ENCODE data around the gene ZFYVE27.

Gene ZFYVE27

DNA sequence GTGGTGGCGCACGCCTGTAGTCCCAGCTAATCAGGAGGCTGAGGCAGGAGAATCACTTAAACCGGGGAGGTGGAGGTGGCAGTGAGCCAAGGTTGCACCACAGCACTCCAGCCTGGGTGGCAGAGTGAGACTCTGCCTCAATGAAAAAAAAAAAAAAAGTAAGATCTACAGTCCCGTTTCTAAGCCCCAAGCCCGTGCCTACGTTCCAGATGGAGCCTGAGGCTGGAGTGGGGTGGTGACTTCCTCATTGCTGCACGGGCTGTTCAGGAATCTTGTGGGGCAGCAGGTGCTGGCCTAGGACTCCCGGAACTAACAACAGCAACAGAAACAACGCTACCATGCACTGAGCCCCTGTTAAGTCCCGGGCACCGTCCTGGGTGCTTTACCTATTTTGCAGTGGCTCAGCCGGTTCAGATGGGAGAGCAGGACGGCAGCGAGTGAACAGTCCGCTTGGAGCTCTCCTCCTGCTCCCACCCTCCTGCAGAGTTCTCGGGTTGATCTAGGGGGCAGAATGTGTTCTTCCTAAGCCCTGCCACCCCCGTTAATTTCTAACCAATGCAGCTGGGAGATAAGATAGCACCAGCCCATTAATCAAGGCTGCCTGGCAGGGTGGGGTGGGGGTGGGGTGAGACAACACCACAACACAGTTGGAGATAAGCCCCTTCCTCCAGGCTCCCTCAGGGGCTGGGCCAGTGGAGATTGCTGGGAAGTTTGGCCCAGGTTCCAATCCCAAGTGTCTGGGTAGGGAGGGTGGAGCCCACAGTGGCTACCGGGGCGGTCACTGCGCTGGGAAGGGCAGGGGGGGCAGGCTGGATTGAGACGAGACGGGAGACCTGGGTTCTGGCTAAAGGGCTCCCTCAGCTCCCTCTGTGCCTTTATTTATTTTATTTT is 51.9 kb downstream of the ZFYVE27 start:
- no peak overlapping the region for H2AFZ ChIP-seq (ENCODE audit: low read length)
- peaks cover 23% of the 10 kb centered on the region for H3K27me3 ChIP-seq (replicated peaks; ENCODE audit: insufficient read depth, low read length)
- H3K4me3 ChIP-seq (ENCODE audit: low read length), result no peak overlapping the region
- H3K9ac ChIP-seq (ENCODE audit: low read length), result no peak overlapping the region
- H3K9me2 ChIP-seq (replicated peaks; ENCODE audit: insufficient read depth, low read length), result no peaks in the 10 kb centered on the region
- H3K36me3 ChIP-seq (replicated peaks; ENCODE audit: insufficient read depth, low read length), result no peaks in the 10 kb centered on the region
- no peaks in the 10 kb centered on the region for H3K4me1 ChIP-seq (ENCODE audit: low read length)
- no peaks in the 10 kb centered on the region for H3K79me2 ChIP-seq (ENCODE audit: low read length)
- no peaks in the 10 kb centered on the region for H3K9me3 ChIP-seq (replicated peaks; ENCODE audit: insufficient read depth, low read length)
- H4K20me1 ChIP-seq (ENCODE audit: insufficient read depth, low read length), result no peaks in the 10 kb centered on the region
- H3K27ac ChIP-seq (ENCODE audit: low read length), result no peak overlapping the region
- no peaks in the 10 kb centered on the region for H3F3A ChIP-seq (ENCODE audit: insufficient read depth, low read length)
- TF ChIP-seq EZH2phosphoT487 (IDR thresholded peaks at IDR 0.05; ENCODE audit: low read length) (no peak), EZH2 (optimal IDR thresholded peaks at IDR 0.05; ENCODE audit: low read depth, low read length) (no peak)
- TF ChIP-seq, protein P1, sequence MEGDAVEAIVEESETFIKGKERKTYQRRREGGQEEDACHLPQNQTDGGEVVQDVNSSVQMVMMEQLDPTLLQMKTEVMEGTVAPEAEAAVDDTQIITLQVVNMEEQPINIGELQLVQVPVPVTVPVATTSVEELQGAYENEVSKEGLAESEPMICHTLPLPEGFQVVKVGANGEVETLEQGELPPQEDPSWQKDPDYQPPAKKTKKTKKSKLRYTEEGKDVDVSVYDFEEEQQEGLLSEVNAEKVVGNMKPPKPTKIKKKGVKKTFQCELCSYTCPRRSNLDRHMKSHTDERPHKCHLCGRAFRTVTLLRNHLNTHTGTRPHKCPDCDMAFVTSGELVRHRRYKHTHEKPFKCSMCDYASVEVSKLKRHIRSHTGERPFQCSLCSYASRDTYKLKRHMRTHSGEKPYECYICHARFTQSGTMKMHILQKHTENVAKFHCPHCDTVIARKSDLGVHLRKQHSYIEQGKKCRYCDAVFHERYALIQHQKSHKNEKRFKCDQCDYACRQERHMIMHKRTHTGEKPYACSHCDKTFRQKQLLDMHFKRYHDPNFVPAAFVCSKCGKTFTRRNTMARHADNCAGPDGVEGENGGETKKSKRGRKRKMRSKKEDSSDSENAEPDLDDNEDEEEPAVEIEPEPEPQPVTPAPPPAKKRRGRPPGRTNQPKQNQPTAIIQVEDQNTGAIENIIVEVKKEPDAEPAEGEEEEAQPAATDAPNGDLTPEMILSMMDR (IDR thresholded peaks at IDR 0.05; ENCODE audit: low read length), result no peak
- DNase-seq, result no peak
- H3K4me2 ChIP-seq (ENCODE audit: low read depth, low read length), result no peak overlapping the region

DNA sequence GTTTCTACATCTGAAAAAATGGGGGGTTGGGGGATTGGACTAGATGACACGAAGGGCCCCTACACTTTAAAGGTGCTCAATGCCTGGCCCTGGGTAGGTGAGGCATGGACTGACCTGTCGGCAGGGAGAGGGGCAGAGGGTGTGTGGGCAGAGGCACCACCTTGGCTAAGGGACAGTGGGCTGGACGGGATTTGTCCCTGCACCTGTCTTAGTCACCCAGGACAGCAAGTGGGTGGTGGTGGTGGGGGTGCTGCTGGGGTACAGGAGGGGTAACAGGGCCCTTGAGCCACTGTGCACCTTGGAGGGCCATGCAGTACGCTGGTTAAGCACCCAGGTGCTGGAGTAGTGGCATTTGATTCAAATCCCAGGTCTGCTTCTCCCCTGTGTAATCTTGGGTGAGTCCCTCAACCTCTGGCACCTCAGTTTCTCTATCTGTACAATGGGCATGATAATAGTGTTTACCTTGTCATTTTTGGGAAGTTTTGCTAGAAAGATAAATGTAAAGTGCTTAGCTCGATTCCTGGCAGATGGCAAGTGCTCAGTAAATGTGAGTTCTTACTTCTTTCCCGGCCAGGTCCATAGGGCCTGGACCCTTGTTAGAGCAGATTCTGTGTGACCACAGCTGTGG is 53.0 kb downstream of the ZFYVE27 start:
- Histone ChIP-seq H3K4me1 (ENCODE audit: low read length) (no peaks in the 10 kb centered on the region), H3K27me3 (replicated peaks; ENCODE audit: insufficient read depth, low read length) (peaks cover 23% of the 10 kb centered on the region), H3K9ac (ENCODE audit: low read length) (no peak overlapping the region), H2AFZ (ENCODE audit: low read length) (no peak overlapping the region), H3F3A (ENCODE audit: insufficient read depth, low read length) (no peaks in the 10 kb centered on the region), H3K36me3 (replicated peaks; ENCODE audit: insufficient read depth, low read length) (no peaks in the 10 kb centered on the region), H3K4me2 (ENCODE audit: low read depth, low read length) (no peak overlapping the region), H3K9me2 (replicated peaks; ENCODE audit: insufficient read depth, low read length) (no peaks in the 10 kb centered on the region), H3K79me2 (ENCODE audit: low read length) (no peaks in the 10 kb centered on the region), H3K9me3 (replicated peaks; ENCODE audit: insufficient read depth, low read length) (no peaks in the 10 kb centered on the region), H4K20me1 (ENCODE audit: insufficient read depth, low read length) (no peaks in the 10 kb centered on the region), H3K4me3 (ENCODE audit: low read length) (no peak overlapping the region), H3K27ac (ENCODE audit: low read length) (no peak overlapping the region)
- no peak for DNase-seq
- no peak for TF ChIP-seq EZH2 (optimal IDR thresholded peaks at IDR 0.05; ENCODE audit: low read depth, low read length)
- TF ChIP-seq EZH2phosphoT487 (IDR thresholded peaks at IDR 0.05; ENCODE audit: low read length), result no peak
- TF ChIP-seq, protein P1 (IDR thresholded peaks at IDR 0.05; ENCODE audit: low read length), result no peak

DNA sequence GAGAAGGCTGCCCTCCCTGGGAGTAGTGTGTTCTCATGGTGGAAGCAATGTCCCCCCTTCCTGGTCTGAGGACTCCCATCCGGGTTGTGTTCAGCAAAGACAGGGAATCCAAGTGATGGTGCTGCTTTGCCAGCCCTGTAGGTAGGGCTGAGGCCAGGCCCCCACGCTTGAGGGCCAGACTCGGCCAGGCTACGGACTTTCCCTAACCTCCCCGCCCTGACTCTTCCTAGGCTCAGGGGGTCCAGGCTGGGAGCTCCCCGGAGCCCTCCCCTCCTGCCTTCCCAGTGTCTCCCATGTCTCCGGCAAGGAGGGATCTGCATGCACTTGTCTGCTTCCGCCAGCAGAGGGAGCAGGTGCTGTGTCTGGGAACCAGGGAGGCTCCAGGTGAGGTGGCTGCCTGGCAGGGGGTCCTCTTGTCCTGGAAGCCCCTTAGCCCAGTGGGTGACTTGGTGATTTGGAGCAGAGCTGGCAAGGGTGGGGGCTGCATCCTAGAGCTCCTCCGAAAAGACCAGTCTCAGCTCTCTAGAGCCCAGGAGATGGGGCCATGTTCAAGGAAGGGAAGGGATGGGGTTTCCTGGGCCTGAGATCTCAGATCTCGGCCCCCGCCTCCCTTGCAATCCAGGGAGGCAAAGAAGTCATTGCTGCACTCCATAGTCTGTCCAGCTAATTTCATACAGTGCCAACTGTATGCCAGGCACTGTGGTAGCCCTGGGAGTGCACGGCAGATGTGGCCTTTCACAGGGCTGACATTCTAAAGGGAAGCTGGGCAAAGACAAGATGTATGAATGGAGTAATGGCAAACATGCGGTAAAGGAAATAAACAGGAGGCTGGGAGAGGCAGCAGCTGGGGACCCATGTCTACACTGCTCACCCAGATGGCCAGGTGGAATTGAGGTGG is 55.1 kb downstream of the ZFYVE27 start:
- Histone ChIP-seq H3K9me2 (replicated peaks; ENCODE audit: insufficient read depth, low read length) (no peaks in the 10 kb centered on the region), H3K27me3 (replicated peaks; ENCODE audit: insufficient read depth, low read length) (peaks cover 7% of the 10 kb centered on the region; the same call in 1 of the 2 replicates), H3K4me2 (ENCODE audit: low read depth, low read length) (no peak overlapping the region), H3K79me2 (ENCODE audit: low read length) (no peaks in the 10 kb centered on the region), H3K36me3 (replicated peaks; ENCODE audit: insufficient read depth, low read length) (no peaks in the 10 kb centered on the region), H3K27ac (ENCODE audit: low read length) (no peak overlapping the region), H3K4me3 (ENCODE audit: low read length) (no peak overlapping the region), H3K9me3 (replicated peaks; ENCODE audit: insufficient read depth, low read length) (no peaks in the 10 kb centered on the region), H3K4me1 (ENCODE audit: low read length) (peaks cover 3% of the 10 kb centered on the region; the same call in 1 of the 2 replicates), H4K20me1 (ENCODE audit: insufficient read depth, low read length) (no peaks in the 10 kb centered on the region), H3K9ac (ENCODE audit: low read length) (no peak overlapping the region), H3F3A (ENCODE audit: insufficient read depth, low read length) (no peaks in the 10 kb centered on the region), H2AFZ (ENCODE audit: low read length) (no peak overlapping the region)
- no peak for TF ChIP-seq EZH2 (optimal IDR thresholded peaks at IDR 0.05; ENCODE audit: low read depth, low read length)
- TF ChIP-seq, protein P1 (IDR thresholded peaks at IDR 0.05; ENCODE audit: low read length), result peak; percentile 87
- TF ChIP-seq EZH2phosphoT487 (IDR thresholded peaks at IDR 0.05; ENCODE audit: low read length), result no peak
- peak; percentile 59 for DNase-seq

Measured in MM.1S (cell line).